HCT116 (cell line): Measurements from ENCODE around the gene TROAP. TPM values are rescaled to one million over a fixed set of nuclear protein-coding genes. Genes with fewer than 3 reads are reported as not detected.

Experiments used
- ATAC-seq: fragments of 200-7000 bp; cut with Tn5 transposase; 2 replicates; pipeline ENCODE4 v1.9.1; 2020; ENCODE audit warnings: mild to moderate bottlenecking, moderate library complexity
- BruUV-seq: library from RNA; stranded (reverse); fragments of 400-500 nt; replicated peaks from 2 replicates; lab custom pipeline; 2021; lab: Mats Ljungman, UMichigan
- CTCF ChIA-PET: fragments of 300-600 bp; sonication (Branson Sonifier 250); formaldehyde crosslinking; loops from one replicate; lab custom pipeline; 2021; ENCODE audit warnings: antibody characterized with exemption; lab: Charles Lee
- POLR2A ChIA-PET: fragments of 300-600, 350-600 bp; sonication (Branson Sonifier 250); formaldehyde crosslinking; loops from one replicate; lab custom pipeline; 2021; ENCODE audit warnings: antibody characterized with exemption; lab: Charles Lee
- RAD21 ChIA-PET, 2 experiments: fragments of 300-600 bp; sonication (Branson Sonifier 250); formaldehyde crosslinking; loops; one replicate each; lab custom pipeline; 2023; ENCODE audit warnings: low total read pairs in 2 of 2; ENCODE audit not compliant: uncharacterized antibody in 2 of 2, unreplicated experiment in 2 of 2, low non-redundant PET in 1 of 2; lab: Charles Lee
- DNase-seq: peaks from one replicate; pipeline ENCODE4 v3.0.0-alpha.2; 2010; ENCODE audit warnings: low read depth, low spot score
- H2AFZ ChIP-seq: fragments of 200-600 bp; shearing (Covaris generic), sonication (generic); 2 replicates; pipeline ENCODE4 v1.6.1; 2017; ENCODE audit warnings: low read depth, mixed run types, mixed read lengths, antibody characterized with exemption, low read length; ENCODE audit not compliant: poor library complexity, severe bottlenecking
- H3K27ac ChIP-seq: 2 replicates; pipeline ENCODE4 v1.5.1; 2012; ENCODE audit warnings: low read depth, low read length
- H3K27me3 ChIP-seq: fragments of 200-600 bp; sonication (generic); 2 replicates; pipeline ENCODE4 v1.6.1; 2016; ENCODE audit warnings: mixed run types, low read length, mixed read lengths; ENCODE audit not compliant: insufficient read depth
- H3K36me3 ChIP-seq, 2 experiments: fragments of 200-500 bp in 1 of 2; fragments of 200-600 bp in 1 of 2; sonication (Bioruptor generic) in 1 of 2; sonication (generic) in 1 of 2; 2 replicates each; pipeline versions ENCODE4 v1.5.1 to v1.6.1; 2014 to 2016; ENCODE audit warnings: low read length in 2 of 2, inconsistent platforms in 1 of 2, mixed read lengths in 1 of 2, mixed run types in 1 of 2; ENCODE audit not compliant: insufficient read depth in 2 of 2, control insufficient read depth in 1 of 2
- H3K4me1 ChIP-seq, 2 experiments: fragments of 200-600 bp in 1 of 2; sonication (generic) in 1 of 2; 2 replicates each; pipeline versions ENCODE4 v1.5.1 to v1.6.1; 2012 to 2017; ENCODE audit warnings: low read length in 2 of 2, inconsistent platforms in 1 of 2, mild to moderate bottlenecking in 1 of 2, mixed read lengths in 1 of 2, mixed run types in 1 of 2, moderate library complexity in 1 of 2; ENCODE audit not compliant: insufficient read depth in 2 of 2, control insufficient read depth in 1 of 2
- H3K4me2 ChIP-seq: fragments of 200-600 bp; sonication (generic); 2 replicates; pipeline ENCODE4 v1.6.1; 2017; ENCODE audit warnings: mixed run types, low read length, mixed read lengths
- H3K4me3 ChIP-seq, 2 experiments: fragments of 200-600 bp in 1 of 2; sonication (generic) in 1 of 2; replicated peaks in 1 of 2; 2 replicates each; pipeline ENCODE4 v1.5.1; 2011 to 2016; ENCODE audit warnings: low read length in 2 of 2, control low read depth in 1 of 2, low read depth in 1 of 2, mild to moderate bottlenecking in 1 of 2, mixed read lengths in 1 of 2, mixed run types in 1 of 2
- H3K79me2 ChIP-seq: fragments of 200-600 bp; sonication (generic); 2 replicates; pipeline ENCODE4 v1.6.1; 2017; ENCODE audit warnings: mild to moderate bottlenecking, mixed run types, low read length, moderate library complexity, mixed read lengths; ENCODE audit not compliant: insufficient read depth
- H3K9ac ChIP-seq: fragments of 200-600 bp; sonication (generic); 2 replicates; pipeline ENCODE4 v1.6.1; 2016; ENCODE audit warnings: low read length, mixed read lengths
- H3K9me2 ChIP-seq: fragments of 200-600 bp; sonication (generic), shearing (Covaris generic); 2 replicates; pipeline ENCODE4 v1.6.1; 2017; ENCODE audit warnings: mixed run types, mild to moderate bottlenecking, moderate library complexity; ENCODE audit not compliant: insufficient read depth
- H3K9me3 ChIP-seq, 2 experiments: fragments of 200-500 bp in 1 of 2; fragments of 200-600 bp in 1 of 2; sonication (Bioruptor generic) in 1 of 2; sonication (generic) in 1 of 2; 2 replicates each; pipeline ENCODE4 v1.6.1; 2014 to 2017; ENCODE audit warnings: low read length in 2 of 2, mixed read lengths in 2 of 2, inconsistent platforms in 1 of 2, low read depth in 1 of 2, mild to moderate bottlenecking in 1 of 2, mixed run types in 1 of 2, moderate library complexity in 1 of 2; ENCODE audit not compliant: control insufficient read depth in 1 of 2, insufficient read depth in 1 of 2
- H4K20me1 ChIP-seq: fragments of 200-600 bp; sonication (generic), shearing (Covaris generic); 2 replicates; pipeline ENCODE4 v1.6.1; 2017; ENCODE audit warnings: mixed run types, mild to moderate bottlenecking, moderate library complexity; ENCODE audit not compliant: insufficient read depth
- ATF3 ChIP-seq: IDR thresholded peaks from 2 replicates; pipeline ENCODE4 v1.6.1; 2012
- CBX3 ChIP-seq: IDR thresholded peaks from 2 replicates; pipeline ENCODE4 v1.6.1; 2012; ENCODE audit warnings: low read depth
- CEBPB ChIP-seq: IDR thresholded peaks from 2 replicates; pipeline ENCODE4 v1.6.1; 2012; ENCODE audit warnings: low read depth
- ELF1 ChIP-seq: IDR thresholded peaks from 2 replicates; pipeline ENCODE4 v1.6.1; 2012; ENCODE audit warnings: low read depth, borderline replicate concordance
- EZH2 ChIP-seq: fragments of 200-600 bp; sonication (generic); IDR thresholded peaks from 2 replicates; pipeline ENCODE4 v1.6.1; 2017; ENCODE audit warnings: antibody characterized with exemption, mixed run types
- EZH2phosphoT487 ChIP-seq: fragments of 200-600 bp; IDR thresholded peaks from 2 replicates; pipeline ENCODE4 v1.6.1; 2018; ENCODE audit warnings: antibody characterized with exemption, borderline replicate concordance
- RAD21 ChIP-seq: IDR thresholded peaks from 2 replicates; pipeline ENCODE4 v1.6.1; 2012; ENCODE audit warnings: low read depth, mild to moderate bottlenecking
- TCF7L2 ChIP-seq: IDR thresholded peaks from 2 replicates; pipeline ENCODE4 v1.7.0; 2011; ENCODE audit warnings: borderline replicate concordance, inconsistent platforms; ENCODE audit not compliant: insufficient read depth, insufficient read length; ENCODE audit errors: extremely low read depth
- YY1 ChIP-seq: IDR thresholded peaks from 2 replicates; pipeline ENCODE4 v1.6.1; 2011; ENCODE audit warnings: low read length, low read depth, moderate library complexity, mild to moderate bottlenecking; ENCODE audit not compliant: insufficient replicate concordance; ENCODE audit errors: extremely low read depth
- ZFX ChIP-seq: fragments of 450-650 bp; IDR thresholded peaks from 2 replicates; pipeline ENCODE4 v1.6.1; 2017
- ZNF274 ChIP-seq: fragments of 200-500 bp; sonication (Bioruptor generic); IDR thresholded peaks from 2 replicates; pipeline ENCODE4 v1.6.1; 2014; ENCODE audit warnings: mild to moderate bottlenecking, low read depth, low read length, inconsistent platforms
- intact Hi-C: fragments of 100-400 bp; cut with micrococcal nuclease; formaldehyde crosslinking; loops from 2 replicates; pipeline ENCODE4 v1.10.0; 2022
- total RNA-seq: library from RNA; stranded (reverse); gene quantifications from one replicate; pipeline ENCODE4 v1.2.1, GENCODE V29; 2021; ENCODE audit not compliant: unreplicated experiment
- TF ChIP-seq, protein P1 (sequence below), 3 experiments: fragments of 200-600 bp in 1 of 3; sonication (generic) in 1 of 3; IDR thresholded peaks in 2 of 3; conservative IDR thresholded peaks in 1 of 3; 2 replicates each; pipeline ENCODE4 v1.5.1; 2012 to 2017; ENCODE audit warnings: low read depth in 2 of 3, low read length in 2 of 3, antibody characterized with exemption in 1 of 3, borderline replicate concordance in 1 of 3, control low read depth in 1 of 3, mild to moderate bottlenecking in 1 of 3, mixed read lengths in 1 of 3, mixed run types in 1 of 3, moderate library complexity in 1 of 3; ENCODE audit not compliant: insufficient read depth in 1 of 3

The TROAP gene
- total RNA-seq, 1 experiment from 2014 or later: 99.1 TPM

DNA sequence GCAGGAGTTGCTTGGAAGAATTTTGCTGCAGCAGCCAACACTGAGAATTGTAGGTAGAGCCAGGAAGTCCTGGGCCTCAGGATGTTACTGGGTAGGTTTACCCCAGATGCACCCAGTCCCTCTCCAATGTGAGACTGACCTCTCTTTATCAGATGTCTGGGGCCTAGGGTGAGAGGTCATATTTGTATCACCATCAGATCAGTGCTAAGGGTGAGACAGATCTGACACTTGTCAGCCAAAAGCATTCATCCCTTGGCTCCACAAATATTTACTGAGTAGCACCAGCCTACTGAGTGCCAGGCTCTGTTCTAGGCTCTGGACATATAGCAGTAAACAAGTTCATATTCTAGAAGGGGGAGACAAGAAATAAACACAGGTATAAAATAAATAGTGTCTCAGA, 4.3 kb downstream of the TROAP start:
- no TSS peak for BruUV-seq
- DNase-seq (no peak), ATAC-seq (no peak)
- no peaks in the 10 kb centered on the region for H3K27me3 ChIP-seq
- RAD21 ChIA-PET: no interaction called here
- H2AFZ ChIP-seq: no peak overlapping the region
- H3K4me1 ChIP-seq: peaks cover 8 to 13% of the 10 kb centered on the region in 2 experiments; a peak in 3 of 4 replicates
- no peak overlapping the region for H3K9ac ChIP-seq
- H3K9me2 ChIP-seq: no peaks in the 10 kb centered on the region
- TF ChIP-seq ZNF274: no peak
- no peak for TF ChIP-seq ATF3
- TF ChIP-seq CEBPB: no peak
- no peak for TF ChIP-seq TCF7L2
- no peak for TF ChIP-seq CBX3
- no peak for TF ChIP-seq EZH2
- no peak for TF ChIP-seq ELF1
- TF ChIP-seq RAD21: no peak
- no peak overlapping the region for H3K4me2 ChIP-seq
- no peak overlapping the region for H3K27ac ChIP-seq
- H3K9me3 ChIP-seq: no peaks in the 10 kb centered on the region
- peaks cover 16 to 37% of the 10 kb centered on the region in 2 experiments; a peak in 2 of 4 replicates for H3K36me3 ChIP-seq
- POLR2A ChIA-PET: no interaction called here
- intact Hi-C loops: no loop called here
- H3K79me2 ChIP-seq: peaks cover 27% of the 10 kb centered on the region
- H3K4me3 ChIP-seq: no peak overlapping the region
- CTCF ChIA-PET: no interaction called here
- no peaks in the 10 kb centered on the region for H4K20me1 ChIP-seq

GRCh38 chr12:49327887-49328286, 4.8 kb downstream of the TROAP start:
- intact Hi-C loops: no loop called here
- ChIA-PET CTCF (no interaction called here), POLR2A (no interaction called here), RAD21 (no interaction called here)
- BruUV-seq: no TSS peak
- Histone ChIP-seq H3K27me3 (no peaks in the 10 kb centered on the region), H4K20me1 (no peaks in the 10 kb centered on the region), H3K36me3 (peaks cover 16 to 37% of the 10 kb centered on the region in 2 experiments; a peak in 2 of 4 replicates), H3K4me1 (peaks cover 8 to 12% of the 10 kb centered on the region in 2 experiments; a peak in 3 of 4 replicates), H3K4me2 (no peak overlapping the region), H3K79me2 (peaks cover 27% of the 10 kb centered on the region), H2AFZ (no peak overlapping the region), H3K9me3 (no peaks in the 10 kb centered on the region), H3K4me3 (no peak overlapping the region), H3K9me2 (no peaks in the 10 kb centered on the region), H3K27ac (no peak overlapping the region), H3K9ac (no peak overlapping the region)
- no peak for ATAC-seq
- DNase-seq: no peak
- TF ChIP-seq ATF3 (no peak), ZNF274 (no peak), EZH2 (no peak), YY1 (no peak), ZFX (no peak), TCF7L2 (no peak), EZH2phosphoT487 (no peak)
- TF ChIP-seq, protein P1, sequence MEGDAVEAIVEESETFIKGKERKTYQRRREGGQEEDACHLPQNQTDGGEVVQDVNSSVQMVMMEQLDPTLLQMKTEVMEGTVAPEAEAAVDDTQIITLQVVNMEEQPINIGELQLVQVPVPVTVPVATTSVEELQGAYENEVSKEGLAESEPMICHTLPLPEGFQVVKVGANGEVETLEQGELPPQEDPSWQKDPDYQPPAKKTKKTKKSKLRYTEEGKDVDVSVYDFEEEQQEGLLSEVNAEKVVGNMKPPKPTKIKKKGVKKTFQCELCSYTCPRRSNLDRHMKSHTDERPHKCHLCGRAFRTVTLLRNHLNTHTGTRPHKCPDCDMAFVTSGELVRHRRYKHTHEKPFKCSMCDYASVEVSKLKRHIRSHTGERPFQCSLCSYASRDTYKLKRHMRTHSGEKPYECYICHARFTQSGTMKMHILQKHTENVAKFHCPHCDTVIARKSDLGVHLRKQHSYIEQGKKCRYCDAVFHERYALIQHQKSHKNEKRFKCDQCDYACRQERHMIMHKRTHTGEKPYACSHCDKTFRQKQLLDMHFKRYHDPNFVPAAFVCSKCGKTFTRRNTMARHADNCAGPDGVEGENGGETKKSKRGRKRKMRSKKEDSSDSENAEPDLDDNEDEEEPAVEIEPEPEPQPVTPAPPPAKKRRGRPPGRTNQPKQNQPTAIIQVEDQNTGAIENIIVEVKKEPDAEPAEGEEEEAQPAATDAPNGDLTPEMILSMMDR (IDR thresholded peaks at IDR 0.05 in 2 of 3, conservative IDR thresholded peaks at IDR 0.05 in 1 of 3; ENCODE audit: borderline replicate concordance in 1 of 3, insufficient read depth in 1 of 3, low read depth in 2 of 3, low read length in 2 of 3): no peak
